K562 (cell line): ENCODE measurements around the gene RASAL3. TPM values are rescaled to one million over a fixed set of nuclear protein-coding genes. Genes with fewer than 3 reads are reported as not detected.

Experiments used
- ATAC-seq: fragments of 200-7000 bp; cut with Tn5 transposase; 3 replicates; pipeline ENCODE4 v1.9.1; 2020; ENCODE audit warnings: moderate library complexity
- BruUV-seq: library from RNA; stranded (reverse); fragments of 400-500 nt; replicated peaks from 2 replicates; lab custom pipeline; 2021; lab: Mats Ljungman, UMichigan
- CTCF ChIA-PET: fragments of 300-600 bp; formaldehyde crosslinking; extraction: SDS; loops from one replicate; lab custom pipeline; 2021; ENCODE audit warnings: low intra/inter-chr PET ratio; lab: Yijun Ruan, JAX
- POLR2A ChIA-PET: fragments of 300-600, 350-650 bp; sonication (Branson Sonifier 250); formaldehyde crosslinking; extraction: SDS; loops from one replicate; lab custom pipeline; 2021; ENCODE audit warnings: antibody characterized with exemption, inconsistent platforms; lab: Yijun Ruan, JAX
- DNase-seq, 4 experiments: peaks; one replicate each; pipeline versions ENCODE4 v3.0.0 to v3.0.0-alpha.2; 2011 to 2018; ENCODE audit warnings: low spot score in 3 of 4, mixed read lengths in 3 of 4; ENCODE audit errors: extremely low read depth in 1 of 4
- FAIRE-seq: peaks from 2 replicates; lab custom pipeline; 2011; peaks lifted over from hg19 to GRCh38; lab: Jason Lieb, UNC
- H2AFZ ChIP-seq: 2 replicates; pipeline ENCODE4 v1.6.0; 2011; ENCODE audit warnings: low read depth, low read length, control low read depth, inconsistent platforms
- H3K27ac ChIP-seq: fragments of 200-600 bp; 3 replicates; pipeline ENCODE4 v1.8.0; 2011; ENCODE audit warnings: low read depth, mild to moderate bottlenecking, control low read depth, inconsistent platforms, low read length, moderate library complexity, mixed read lengths; ENCODE audit errors: extremely low read depth
- H3K27me3 ChIP-seq, 2 experiments: fragments of 300-600 bp in 1 of 2; 2 replicates in 1 of 2; 3 replicates in 1 of 2; pipeline versions ENCODE4 v1.6.0 to v1.8.0; 2011; ENCODE audit warnings: inconsistent platforms in 2 of 2, low read length in 2 of 2, mild to moderate bottlenecking in 1 of 2, mixed read lengths in 1 of 2, moderate library complexity in 1 of 2; ENCODE audit not compliant: control insufficient read depth in 2 of 2, insufficient read depth in 2 of 2
- H3K36me3 ChIP-seq: fragments of 300-600 bp; 3 replicates; pipeline ENCODE4 v1.8.0; 2011; ENCODE audit warnings: mild to moderate bottlenecking, low read length, inconsistent platforms; ENCODE audit not compliant: control insufficient read depth, insufficient read depth
- H3K4me1 ChIP-seq, 2 experiments: fragments of 200-600 bp in 1 of 2; replicated peaks in 1 of 2; 2 replicates in 1 of 2; 3 replicates in 1 of 2; pipeline versions ENCODE4 v1.5.1 to v1.8.0; 2011; ENCODE audit warnings: inconsistent platforms in 2 of 2, low read length in 2 of 2, mild to moderate bottlenecking in 1 of 2, mixed read lengths in 1 of 2, moderate library complexity in 1 of 2; ENCODE audit not compliant: control insufficient read depth in 2 of 2, insufficient read depth in 2 of 2
- H3K4me2 ChIP-seq: 2 replicates; pipeline ENCODE4 v1.6.1; 2011; ENCODE audit warnings: low read length, control low read depth, inconsistent platforms, mixed read lengths; ENCODE audit not compliant: insufficient read depth
- H3K4me3 ChIP-seq: fragments of 200-600 bp; sonication (generic), shearing (Covaris generic); 2 replicates; pipeline ENCODE4 v1.5.1; 2016; ENCODE audit warnings: control low read depth, inconsistent platforms
- H3K79me2 ChIP-seq: fragments of 200-600 bp; 3 replicates; pipeline ENCODE4 v1.8.0; 2011; ENCODE audit warnings: low read length, inconsistent platforms; ENCODE audit not compliant: control insufficient read depth, insufficient read depth
- H3K9ac ChIP-seq, 2 experiments: 2 replicates each; pipeline versions ENCODE4 v1.6.0 to v1.6.1; 2011; ENCODE audit warnings: low read depth in 2 of 2, low read length in 2 of 2, control low read depth in 1 of 2, inconsistent platforms in 1 of 2, mild to moderate bottlenecking in 1 of 2, mixed read lengths in 1 of 2; ENCODE audit not compliant: insufficient read depth in 1 of 2
- H3K9me1 ChIP-seq: one replicate; pipeline ENCODE4 v1.6.0; 2011; ENCODE audit warnings: inconsistent platforms, mild to moderate bottlenecking, low read length, moderate library complexity; ENCODE audit not compliant: control insufficient read depth, insufficient read depth
- H3K9me3 ChIP-seq: replicated peaks from 2 replicates; pipeline ENCODE4 v1.5.1; 2011; ENCODE audit warnings: low read depth, low read length, inconsistent platforms; ENCODE audit not compliant: control insufficient read depth, insufficient read depth
- H4K20me1 ChIP-seq: replicated peaks from 2 replicates; pipeline ENCODE4 v1.6.1; 2011; ENCODE audit warnings: low read length, inconsistent platforms, mixed read lengths; ENCODE audit not compliant: control insufficient read depth, insufficient read depth
- CCNT2 ChIP-seq: IDR thresholded peaks from 2 replicates; pipeline ENCODE4 v1.6.1; 2011; ENCODE audit warnings: borderline replicate concordance, low read depth, mild to moderate bottlenecking, moderate library complexity, mixed read lengths, low read length; ENCODE audit not compliant: insufficient read length; ENCODE audit errors: extremely low read depth
- ETS1 ChIP-seq: conservative IDR thresholded peaks from 2 replicates; pipeline ENCODE4 v1.6.1; 2011; ENCODE audit warnings: low read depth, mild to moderate bottlenecking, low read length; ENCODE audit not compliant: control insufficient read depth
- KDM5B ChIP-seq: fragments of 200-600 bp; sonication (generic); IDR thresholded peaks from 2 replicates; pipeline ENCODE4 v1.6.1; 2012; ENCODE audit warnings: low read depth, mild to moderate bottlenecking, moderate library complexity, low read length, control low read depth, inconsistent platforms; ENCODE audit not compliant: insufficient replicate concordance
- MIER1 ChIP-seq: fragments of 450-650 bp; IDR thresholded peaks from 2 replicates; pipeline ENCODE4 v1.6.1; 2016; ENCODE audit warnings: antibody characterized with exemption, mild to moderate bottlenecking, low read depth
- POLR2G ChIP-seq: fragments of 200-400 bp; formaldehyde crosslinking; IDR thresholded peaks from 2 replicates; pipeline ENCODE4 v1.6.1; 2017; ENCODE audit warnings: low read depth, mild to moderate bottlenecking, antibody characterized with exemption, low read length, moderate library complexity
- RBFOX2 ChIP-seq: fragments of 200-400 bp; formaldehyde crosslinking; IDR thresholded peaks from 2 replicates; pipeline ENCODE4 v1.6.1; 2017; ENCODE audit warnings: low read depth, mild to moderate bottlenecking, low read length, moderate library complexity
- SAFB2 ChIP-seq: fragments of 200-400 bp; formaldehyde crosslinking; IDR thresholded peaks from 2 replicates; pipeline ENCODE4 v1.6.1; 2018; ENCODE audit warnings: borderline replicate concordance, low read length, low read depth, moderate library complexity; ENCODE audit not compliant: severe bottlenecking
- TCF3 ChIP-seq: sonication (generic); formaldehyde crosslinking; IDR thresholded peaks from 2 replicates; pipeline ENCODE4 v1.4.0; 2020; ENCODE audit warnings: mild to moderate bottlenecking, missing genetic modification reagents
- TEAD4 ChIP-seq, 2 experiments: sonication (generic) in 1 of 2; formaldehyde crosslinking in 1 of 2; IDR thresholded peaks; 2 replicates each; pipeline versions ENCODE4 v1.6.1 to v1.8.0; 2012 to 2022; ENCODE audit warnings: borderline replicate concordance in 1 of 2, inconsistent platforms in 1 of 2, low read length in 1 of 2, mild to moderate bottlenecking in 1 of 2, missing genetic modification reagents in 1 of 2
- ZBTB17 ChIP-seq: fragments of 450-650 bp; formaldehyde crosslinking; IDR thresholded peaks from 2 replicates; pipeline ENCODE4 v1.4.0; 2020; ENCODE audit warnings: mild to moderate bottlenecking
- ZEB2 ChIP-seq: fragments of 450-650 bp; IDR thresholded peaks from 2 replicates; pipeline ENCODE4 v1.6.1; 2016
- ZNF324 ChIP-seq: fragments of 250-450 bp; sonication (Bioruptor Pico); IDR thresholded peaks from 2 replicates; pipeline ENCODE4 v1.4.0; 2020; ENCODE audit warnings: mild to moderate bottlenecking
- ZNF766 ChIP-seq: fragments of 200-800 bp; sonication (Bioruptor generic); conservative IDR thresholded peaks from 2 replicates; pipeline ENCODE4 v1.6.1; 2016; ENCODE audit warnings: missing genetic modification characterization, missing compliant biosample characterization
- WGBS: fragments of 100-300 bp; shearing (Covaris generic); methylation state at CpG from one replicate; pipeline ENCODE4 v1.1.6; 2016; ENCODE audit warnings: low coverage, mixed read lengths; ENCODE audit not compliant: insufficient coverage; ENCODE audit errors: missing lambda C conversion rate; 5-methylcytosine and 5-hydroxymethylcytosine counted together
- in situ Hi-C: fragments of 300-500 bp; cut with MboI; formaldehyde crosslinking; loops from 4 replicates; pipeline ENCODE4 v1.15.0; 2018; ENCODE audit warnings: inconsistent platforms, mixed read lengths
- intact Hi-C: fragments of 100-400 bp; cut with micrococcal nuclease; formaldehyde crosslinking; loops from 2 replicates; pipeline ENCODE4 v1.14.2; 2022
- polyA plus RNA-seq, 8 experiments: library from polyadenylated mRNA; depleted of rRNA in 4 of 8; stranded (reverse) in 5 of 8; unstranded in 3 of 8; fragments of >200 nt; fragmentation: Nextera tagmentation in 2 of 8; fragmentation: Illumina TruSeq in 1 of 8; extraction: Ambion mirVana in 2 of 8; extraction: Trizol in 1 of 8; gene quantifications; 2 replicates each; pipeline versions ENCODE4 v1.2.1 to v1.2.3, GENCODE V29; 2011 to 2014; ENCODE audit warnings: inconsistent platforms in 1 of 8, missing spikeins in 1 of 8
- total RNA-seq, 7 experiments: library from RNA; depleted of rRNA in 6 of 7; stranded (reverse); fragments of >200 nt in 6 of 7; fragmentation: Illumina TruSeq in 2 of 7; extraction: Trizol in 2 of 7; gene quantifications; 2 replicates each; pipeline versions ENCODE4 v1.2.1 to v1.2.3, GENCODE V29; 2011 to 2021; ENCODE audit warnings: low replicate concordance in 1 of 7

RASAL3 gene
- total and polyA plus RNA-seq, 9 of the 15 experiments (the other 6 are each of a cell fraction or from before 2014, with no cell fraction given) = 0.07 to 0.44 TPM; not detected in 7

- Histone ChIP-seq H3K79me2 (peaks cover 8% of the 10 kb centered on the region), H3K9me3 (no peaks in the 10 kb centered on the region), H3K4me1 (peaks cover 4 to 24% of the 10 kb centered on the region in 2 experiments; a peak in 3 of 5 replicates), H3K27ac (no peak overlapping the region), H3K36me3 (peaks cover 57% of the 10 kb centered on the region), H3K4me2 (no peak overlapping the region), H3K27me3 (no peaks in the 10 kb centered on the region), H2AFZ (no peak overlapping the region), H3K4me3 (no peak overlapping the region), H3K9ac (no peak overlapping the region), H3K9me1 (no peaks in the 10 kb centered on the region), H4K20me1 (no peaks in the 10 kb centered on the region)
- DNase-seq (no peak), ATAC-seq (no peak), FAIRE-seq (no peak)
- no TSS peak for BruUV-seq
- WGBS = 96% methylated on average over 6 of the region's 6 CpGs
- ChIA-PET CTCF (no interaction called here), POLR2A (interaction anchor here (0.8 kb wide), 1 partner anchor 9 kb away, joined by 3 read pairs; no protein-coding TSS in a partner anchor)
- TF ChIP-seq RBFOX2 (0 out of 2 replicates have a peak, but pooled peaks have one; percentile 24), MIER1 (no peak), TCF3 (no peak)
- intact Hi-C loops = no loop called here
- in situ Hi-C loops = no loop called here
Observed at GRCh38 chr19:15423130-15423529, 41.2 kb downstream of the RASAL3 start.

GRCh38 chr19:15422296-15423075, 41.9 kb downstream of the RASAL3 start:
- 0 out of 4 replicates have a peak overlapping the region, but pooled peaks of 1 of the 2 experiments have one; percentile 42 for H3K9ac ChIP-seq
- no peak for FAIRE-seq
- no peak for TF ChIP-seq ETS1
- no peak for TF ChIP-seq SAFB2
- TF ChIP-seq RBFOX2 = peak; percentile 30; the same call in 1 of the 2 replicates
- no peak for TF ChIP-seq TEAD4 (IDR thresholded peaks at IDR 0.05; ENCODE audit: low read length)
- TF ChIP-seq TEAD4 (CRISPR knock-in tag; IDR thresholded peaks at IDR 0.05; ENCODE audit: borderline replicate concordance) = no peak
- no peak for TF ChIP-seq ZNF324 (CRISPR knock-in tag)
- TF ChIP-seq CCNT2 = no peak
- no peak for TF ChIP-seq ZEB2
- no peak for TF ChIP-seq ZNF766 (CRISPR knock-in tag)
- TF ChIP-seq POLR2G = peak; percentile 25; the same call in 1 of the 2 replicates
- TF ChIP-seq ZBTB17 (CRISPR knock-in tag) = no peak
- no peak for TF ChIP-seq KDM5B

More at GRCh38 chr19:15422296-15423075, 41.9 kb downstream of the RASAL3 start:
- Histone ChIP-seq H4K20me1 (peaks cover 2% of the 10 kb centered on the region; the same call in 1 of the 2 replicates), H3K4me3 (no peak overlapping the region), H3K27ac (no peak overlapping the region), H3K9me1 (no peaks in the 10 kb centered on the region), H3K36me3 (peaks cover 51% of the 10 kb centered on the region), H3K4me1 (peaks cover 4 to 28% of the 10 kb centered on the region in 2 experiments; a peak in 4 of 5 replicates), H3K9me3 (no peaks in the 10 kb centered on the region), H3K79me2 (peaks cover 14% of the 10 kb centered on the region), H2AFZ (no peak overlapping the region), H3K4me2 (no peak overlapping the region), H3K27me3 (no peaks in the 10 kb centered on the region)
- CTCF ChIA-PET = no interaction called here
- BruUV-seq = no TSS peak
- DNase-seq (no peak), ATAC-seq (no peak)
- intact Hi-C loops = no loop called here
- in situ Hi-C loops = no loop called here
- POLR2A ChIA-PET = interaction anchor here (0.6 to 6.8 kb wide), 2 partner anchors 8 to 34 kb away, joined by 5 to 54 read pairs; no protein-coding TSS in a partner anchor
- WGBS = 93% methylated on average over 13 of the region's 22 CpGs
